ENCODE results near the gene PEX26. TPM values are rescaled to one million over a fixed set of nuclear protein-coding genes. Genes with fewer than 3 reads are reported as not detected.

Gene PEX26
- total RNA-seq, 1 donor, result 21.6 TPM

DNA sequence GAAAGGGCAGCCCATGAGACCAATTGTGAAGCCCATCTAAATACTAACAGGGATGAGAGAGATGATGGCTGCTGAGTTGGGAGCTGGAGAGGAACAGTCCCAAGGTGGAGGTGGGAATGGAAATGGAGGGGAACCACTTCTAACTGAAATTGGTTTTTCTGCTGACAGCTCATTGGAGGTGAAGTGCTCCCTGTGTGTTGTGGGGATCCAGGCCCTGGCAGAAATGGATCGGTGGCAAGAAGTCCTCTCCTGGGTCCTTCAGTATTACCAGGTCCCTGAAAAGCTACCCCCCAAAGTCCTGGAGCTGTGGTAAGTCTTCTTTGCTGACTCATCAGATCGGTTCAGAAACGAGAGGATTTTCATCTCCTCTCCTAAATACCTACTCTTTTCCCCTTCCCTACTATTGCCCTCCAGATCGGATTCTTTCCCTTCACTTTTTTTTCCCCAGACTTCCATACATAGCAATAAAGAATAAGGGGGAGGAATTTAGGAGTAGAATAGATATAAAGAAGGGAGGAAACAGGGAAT, 2.0 kb downstream of the PEX26 start:
- DNase-seq (ENCODE audit: low read depth), result no peak
- H3K4me3 ChIP-seq (ENCODE audit: low read depth, low read length), result no peak overlapping the region
- no peak for TF ChIP-seq CTCF (IDR thresholded peaks at IDR 0.05; ENCODE audit: insufficient read depth, low read depth, low read length)

- no peak for TF ChIP-seq CTCF (IDR thresholded peaks at IDR 0.05; ENCODE audit: insufficient read depth, low read depth, low read length)
- H3K4me3 ChIP-seq (ENCODE audit: low read depth, low read length), result no peak overlapping the region
- no peak for DNase-seq (ENCODE audit: low read depth)
Measured at GRCh38 chr22:18081416-18081815, 3.6 kb downstream of the PEX26 start.

DNA sequence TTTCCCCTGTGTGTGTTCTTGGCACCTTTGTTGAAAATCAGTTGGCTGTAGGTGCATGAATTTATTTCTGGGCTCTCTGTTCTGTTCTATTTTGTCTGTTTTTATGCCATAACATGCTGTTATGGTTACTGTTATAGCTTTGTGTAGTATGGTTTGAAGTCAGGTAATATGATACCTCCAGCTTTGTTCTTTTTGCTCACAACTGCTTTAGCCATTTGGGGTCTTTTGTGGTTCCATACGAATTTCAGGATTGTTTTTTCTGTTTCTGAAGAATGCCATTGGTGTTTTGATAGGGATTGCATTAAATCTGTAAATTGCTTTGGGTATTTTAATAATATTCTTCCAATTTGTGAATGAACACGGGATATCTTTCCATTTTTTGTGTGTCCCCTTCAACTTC, 4.7 kb downstream of the PEX26 start:
- DNase-seq (ENCODE audit: low read depth), result no peak
- H3K4me3 ChIP-seq (ENCODE audit: low read depth, low read length), result no peak overlapping the region
- TF ChIP-seq CTCF (IDR thresholded peaks at IDR 0.05; ENCODE audit: insufficient read depth, low read depth, low read length), result no peak

- no peak overlapping the region for H3K4me3 ChIP-seq (ENCODE audit: low read depth, low read length)
- DNase-seq (ENCODE audit: low read depth), result no peak
- TF ChIP-seq CTCF (IDR thresholded peaks at IDR 0.05; ENCODE audit: insufficient read depth, low read depth, low read length), result no peak
Measured at GRCh38 chr22:18083406-18083805, 5.6 kb downstream of the PEX26 start.

DNA sequence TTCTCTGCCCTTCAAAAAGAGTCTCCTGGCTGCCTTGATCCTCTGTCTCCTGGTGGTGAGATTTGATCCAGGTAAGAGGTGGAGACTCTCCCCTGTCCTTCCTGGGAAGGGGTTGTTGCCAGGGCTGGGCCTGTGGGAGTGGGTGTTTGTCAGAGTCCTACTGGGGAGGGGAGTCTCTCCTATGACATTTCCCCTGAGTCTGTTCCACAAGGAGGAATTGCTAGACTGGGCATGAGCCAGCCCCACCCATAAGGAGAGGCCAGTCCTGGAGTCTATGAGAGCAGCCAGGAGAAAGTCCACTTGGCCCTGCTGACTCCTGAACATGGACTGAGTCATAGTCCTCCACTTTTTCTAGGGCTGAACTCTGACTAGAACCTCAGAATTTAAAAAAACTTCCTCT, 7.4 kb downstream of the PEX26 start:
- DNase-seq (ENCODE audit: low read depth), result no peak
- TF ChIP-seq CTCF (IDR thresholded peaks at IDR 0.05; ENCODE audit: insufficient read depth, low read depth, low read length), result no peak

GRCh38 chr22:18087350-18087855, 9.6 kb downstream of the PEX26 start:
- no peak overlapping the region for H3K4me3 ChIP-seq (ENCODE audit: low read depth, low read length)
- no peak for DNase-seq (ENCODE audit: low read depth)
- TF ChIP-seq CTCF (IDR thresholded peaks at IDR 0.05; ENCODE audit: insufficient read depth, low read depth, low read length), result no peak

More for the DNA sequence above, 7.4 kb downstream of the PEX26 start:
- H3K4me3 ChIP-seq (ENCODE audit: low read depth, low read length), result no peak overlapping the region
